Measurements from ENCODE around the gene BCLAF1. TPM values are rescaled to one million over a fixed set of nuclear protein-coding genes. Genes with fewer than 3 reads are reported as not detected.
A peak's percentile ranks its signal among the peaks of the same experiment; 100 is the strongest.
"Not testable (repeated sequence)": the region's sequence is repeated elsewhere in the genome, so short reads cannot be mapped to it uniquely, and the experiment has no call there.

BCLAF1 gene
- total RNA-seq, 4 donors from 2014 or later = 88.7 to 495 (median 174) TPM

DNA sequence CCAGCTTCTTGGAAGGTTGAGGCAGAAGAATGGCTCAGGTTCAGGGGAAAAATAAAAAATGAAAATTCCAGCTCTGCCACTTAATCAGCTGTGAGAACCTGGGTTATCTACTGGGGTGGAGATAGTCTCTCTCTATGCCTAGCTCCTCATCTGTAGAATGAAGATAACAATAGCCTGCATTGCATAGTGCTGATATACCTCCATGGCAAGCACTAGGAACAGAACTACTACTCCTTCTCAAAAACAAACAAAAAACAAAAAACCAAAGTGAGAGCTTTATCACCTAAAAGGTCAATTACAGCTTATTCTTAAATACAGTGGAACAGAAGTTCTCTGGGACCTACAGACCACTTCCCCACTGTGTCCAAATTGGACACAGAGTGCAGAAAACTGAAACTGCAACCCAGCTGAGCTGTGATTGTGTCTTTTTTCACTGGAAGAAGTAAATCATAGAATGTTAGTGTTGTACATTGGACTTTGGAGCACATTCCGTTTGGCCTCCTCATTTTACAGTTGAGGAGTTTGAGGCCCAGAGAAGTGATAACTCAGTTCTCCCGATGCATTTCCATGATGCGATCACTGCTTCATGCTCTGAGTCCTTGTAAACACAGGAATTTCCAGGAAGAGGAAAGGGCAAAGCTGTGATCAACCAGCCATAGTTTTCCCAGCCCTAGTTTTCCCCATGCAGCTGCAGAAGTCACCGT, 62.8 kb downstream of the BCLAF1 start:
- Histone ChIP-seq H3K27ac (peak overlapping the region; percentile 20 to 69 (median 49)), H3K4me3 (peak overlapping the region in 2 of 4 donors; percentile 10 to 47), H3K36me3 (no peaks in the 10 kb centered on the region), H3K9me3 (no peaks in the 10 kb centered on the region), H3K4me1 (peaks cover 4 to 20% (median 9%) of the 10 kb centered on the region in 4 donors), H3K27me3 (no peaks in the 10 kb centered on the region)
- no peak for DNase-seq
- WGBS, 2 donors (ENCODE audit: low coverage in 1 of 2) = 51 to 100% methylated on average over 1 to 4 of the region's 4 CpGs
- TF ChIP-seq POLR2A (IDR thresholded peaks at IDR 0.05) (no peak), POLR2AphosphoS5 (IDR thresholded peaks at IDR 0.05) (no peak), EP300 (IDR thresholded peaks at IDR 0.05; ENCODE audit: low read depth) (no peak), CTCF (IDR thresholded peaks at IDR 0.05) (no peak)
- in situ Hi-C loops (cut with MboI; ENCODE audit: low pct_ligation_motif_present in 1 of 4, low pct_unique_long_range_greater_than_20kb in 1 of 4, low sequenced_read_pairs in 3 of 4) (loop anchor here in 2 of 4 donors (10.0 kb wide), 1 partner anchor 692 kb away; no protein-coding TSS in a partner anchor), intact Hi-C loops (cut with DNase I; ENCODE audit: low total_unique reads) (loop anchor here (10.0 kb wide), 2 partner anchors 692 to 722 kb away; no protein-coding TSS in a partner anchor)

DNA sequence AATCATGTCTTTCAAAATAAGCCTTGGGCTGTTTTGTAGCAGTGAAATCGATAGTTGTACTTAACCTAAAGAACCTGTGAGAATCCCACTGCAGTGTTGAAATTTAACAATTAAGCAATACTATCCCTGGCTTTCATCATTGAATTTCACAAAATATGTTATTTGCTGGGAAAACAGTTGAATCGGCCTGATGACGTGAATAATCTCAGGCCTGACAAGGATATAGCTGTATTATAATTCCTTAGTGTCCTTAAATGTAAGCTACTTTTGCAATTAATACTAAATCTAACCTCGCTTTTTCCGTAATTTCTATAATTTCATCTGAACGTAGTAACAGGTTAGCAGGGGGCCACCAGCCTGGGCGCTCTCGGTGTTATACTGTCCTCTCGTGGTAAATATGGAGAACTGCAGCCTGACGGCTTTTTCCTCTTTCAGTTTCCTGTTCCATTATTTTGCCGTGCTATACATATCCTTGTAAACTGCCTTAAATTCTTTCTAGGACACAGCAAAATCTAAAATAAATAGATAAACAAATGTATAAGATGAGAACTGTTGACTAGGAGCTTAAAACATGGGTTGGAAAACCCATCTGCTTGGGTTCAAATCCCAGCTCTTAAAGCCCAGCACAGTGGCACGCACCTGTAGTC, 63.5 kb downstream of the BCLAF1 start:
- peak overlapping the region in 2 of 4 donors; percentile 10 to 47 for H3K4me3 ChIP-seq
- H3K4me1 ChIP-seq = peaks cover 4 to 20% (median 9%) of the 10 kb centered on the region in 4 donors
- no peaks in the 10 kb centered on the region for H3K36me3 ChIP-seq
- no peaks in the 10 kb centered on the region for H3K27me3 ChIP-seq
- DNase-seq = peak; percentile 60
- H3K27ac ChIP-seq = peak overlapping the region; percentile 6 to 69 (median 49)
- no peaks in the 10 kb centered on the region for H3K9me3 ChIP-seq
- in situ Hi-C loops (cut with MboI; ENCODE audit: low pct_ligation_motif_present in 1 of 4, low pct_unique_long_range_greater_than_20kb in 1 of 4, low sequenced_read_pairs in 3 of 4) = loop anchor here in 2 of 4 donors (10.0 kb wide), 1 partner anchor 691 kb away; no protein-coding TSS in a partner anchor
- WGBS, 2 donors (ENCODE audit: low coverage in 1 of 2) = 22 to 24% methylated on average over 11 to 12 of the region's 12 CpGs
- TF ChIP-seq CTCF (IDR thresholded peaks at IDR 0.05) (peak; percentile 99 to 100 (median 100)), EP300 (IDR thresholded peaks at IDR 0.05; ENCODE audit: low read depth) (no peak)
- intact Hi-C loops (cut with DNase I; ENCODE audit: low total_unique reads) = loop anchor here (10.0 kb wide), 2 partner anchors 691 to 721 kb away; no protein-coding TSS in a partner anchor

- no peak for TF ChIP-seq POLR2A (IDR thresholded peaks at IDR 0.05)
- no peak for TF ChIP-seq POLR2AphosphoS5 (IDR thresholded peaks at IDR 0.05)
- TF ChIP-seq CTCF (IDR thresholded peaks at IDR 0.05) = no peak
- TF ChIP-seq EP300 (IDR thresholded peaks at IDR 0.05; ENCODE audit: low read depth) = no peak
- 61 to 90% methylated on average over 2 to 5 of the region's 5 CpGs for WGBS, 2 donors (ENCODE audit: low coverage in 1 of 2)
- Histone ChIP-seq H3K27ac (no peak overlapping the region), H3K27me3 (no peaks in the 10 kb centered on the region), H3K4me1 (peaks cover 4 to 20% (median 9%) of the 10 kb centered on the region in 4 donors), H3K36me3 (no peaks in the 10 kb centered on the region), H3K4me3 (no peak overlapping the region), H3K9me3 (no peaks in the 10 kb centered on the region)
- in situ Hi-C loops (cut with MboI; ENCODE audit: low pct_ligation_motif_present in 1 of 4, low pct_unique_long_range_greater_than_20kb in 1 of 4, low sequenced_read_pairs in 3 of 4) (loop anchor here in 2 of 4 donors (10.0 kb wide), 1 partner anchor 691 kb away; no protein-coding TSS in a partner anchor), intact Hi-C loops (cut with DNase I; ENCODE audit: low total_unique reads) (loop anchor here (10.0 kb wide), 2 partner anchors 691 to 721 kb away; no protein-coding TSS in a partner anchor)
- no peak for DNase-seq
Measured at GRCh38 chr6:136225496-136225895, 64.2 kb downstream of the BCLAF1 start.

GRCh38 chr6:136224974-136225373, 64.7 kb downstream of the BCLAF1 start:
- intact Hi-C loops (cut with DNase I; ENCODE audit: low total_unique reads) = loop anchor here (10.0 kb wide), 2 partner anchors 690 to 720 kb away; no protein-coding TSS in a partner anchor
- H3K9me3 ChIP-seq, H3K36me3 ChIP-seq, H3K4me3 ChIP-seq, H3K27me3 ChIP-seq, DNase-seq, H3K27ac ChIP-seq: not testable (repeated sequence)
- in situ Hi-C loops (cut with MboI; ENCODE audit: low pct_ligation_motif_present in 1 of 4, low pct_unique_long_range_greater_than_20kb in 1 of 4, low sequenced_read_pairs in 3 of 4) = loop anchor here (5.0 to 25.0 kb wide), 3 partner anchors 688 to 690 kb away; no protein-coding TSS in a partner anchor
- H3K4me1 ChIP-seq = peaks cover 4 to 20% (median 9%) of the 10 kb centered on the region in 4 donors
- 86 to 95% methylated on average over 4 of the region's 4 CpGs for WGBS, 2 donors (ENCODE audit: low coverage in 1 of 2)
